ENCODE results near the gene ANKRD34A. TPM values are rescaled to one million over a fixed set of nuclear protein-coding genes. Genes with fewer than 3 reads are reported as not detected.

Gene ANKRD34A
- 0.74 TPM for total RNA-seq
- long read RNA-seq = 0 reads

DNA sequence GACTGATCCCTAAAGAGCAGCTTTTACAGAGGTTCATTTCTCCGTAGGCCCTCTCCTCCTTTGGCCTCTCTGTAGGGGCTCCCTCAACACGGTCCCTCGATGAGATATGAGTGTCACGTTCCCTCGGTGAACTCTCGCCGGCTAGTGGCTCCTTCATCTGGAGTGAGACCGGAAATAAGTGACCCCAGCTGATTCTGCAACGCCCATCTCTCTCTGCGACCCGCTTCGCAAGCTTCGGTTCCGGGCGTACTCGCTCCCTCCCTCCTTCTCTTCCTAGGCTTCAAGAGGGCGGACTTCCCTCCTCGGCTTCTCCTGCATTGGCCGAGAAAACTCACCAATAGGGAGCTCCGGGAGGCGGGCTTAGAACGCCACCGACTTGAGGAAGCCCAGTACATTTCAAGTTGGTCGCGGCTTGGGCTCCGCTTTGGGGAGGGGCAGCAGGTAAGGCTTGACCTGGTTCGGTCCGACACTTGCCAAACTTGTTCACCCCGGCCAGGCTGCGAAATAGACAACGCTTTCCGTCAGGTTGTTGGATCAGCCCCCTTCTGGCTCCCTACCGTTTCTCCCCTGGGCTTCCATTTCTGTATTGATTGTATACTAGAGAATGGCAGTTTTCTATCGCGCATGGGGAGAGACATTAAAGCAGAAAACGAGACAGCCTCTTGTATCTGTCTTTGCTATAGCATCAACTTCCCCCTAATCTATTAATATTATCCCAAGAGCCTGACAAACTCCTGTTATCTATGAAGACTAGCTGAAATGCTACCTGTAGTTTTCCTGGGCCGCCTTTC, at the start of gene ANKRD34A, which contains the start of gene POLR3GL:
Gene ANKRD34A, minus strand, starts transcription at position 248 of the 791 bp plus-strand sequence. CDS start 2,816 bp downstream, outside the sequence.
Gene POLR3GL, plus strand, starts transcription at position 363 of the 791 bp plus-strand sequence. CDS start 10,176 bp downstream, outside the sequence.
- DNase-seq (ENCODE audit: low spot score) = peak; percentile 96

GRCh38 chr1:146013559-146013922, 49.2 kb upstream of the ANKRD34A start:
- DNase-seq (ENCODE audit: low spot score) = no peak

- DNase-seq (ENCODE audit: low spot score) = no peak
These were observed 48.6 kb upstream of the ANKRD34A start for GRCh38 chr1:146012703-146013558.

DNA sequence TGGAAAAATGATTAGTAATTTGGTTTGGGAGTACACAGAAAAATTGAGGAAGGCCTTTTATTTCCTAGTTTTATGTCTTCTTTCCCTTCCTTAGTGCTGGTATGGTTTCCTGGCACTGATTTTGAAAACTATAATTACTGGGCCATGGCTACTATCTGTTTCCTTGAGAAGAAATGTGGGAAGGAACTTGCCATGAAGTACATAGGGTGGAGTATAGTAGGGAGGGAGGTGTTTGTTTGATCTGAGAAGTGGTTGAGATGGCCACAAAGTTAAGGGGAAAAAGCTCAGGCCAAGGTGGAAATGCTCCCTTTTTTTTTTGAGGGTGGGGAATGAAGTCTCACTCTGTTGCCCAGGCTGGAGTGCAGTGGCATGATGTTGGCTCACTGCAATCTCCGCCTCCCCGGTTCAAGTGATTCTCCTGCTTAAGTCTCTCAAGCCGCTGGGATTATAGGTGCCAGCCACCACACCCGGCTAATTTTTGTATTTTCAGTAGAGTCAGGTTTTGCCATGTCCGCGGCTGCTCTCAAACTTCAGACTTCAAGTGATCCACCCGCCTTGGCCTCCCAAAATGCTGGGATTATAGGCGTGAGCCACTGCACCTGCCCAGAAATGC, 45.9 kb upstream of the ANKRD34A start:
- no peak for DNase-seq (ENCODE audit: low spot score)

- DNase-seq (ENCODE audit: low spot score) = no peak
These were observed 43.2 kb upstream of the ANKRD34A start for GRCh38 chr1:146007489-146008133.

- DNase-seq (ENCODE audit: low spot score) = no peak
These were observed 37.3 kb upstream of the ANKRD34A start for GRCh38 chr1:146001709-146002108.

DNA sequence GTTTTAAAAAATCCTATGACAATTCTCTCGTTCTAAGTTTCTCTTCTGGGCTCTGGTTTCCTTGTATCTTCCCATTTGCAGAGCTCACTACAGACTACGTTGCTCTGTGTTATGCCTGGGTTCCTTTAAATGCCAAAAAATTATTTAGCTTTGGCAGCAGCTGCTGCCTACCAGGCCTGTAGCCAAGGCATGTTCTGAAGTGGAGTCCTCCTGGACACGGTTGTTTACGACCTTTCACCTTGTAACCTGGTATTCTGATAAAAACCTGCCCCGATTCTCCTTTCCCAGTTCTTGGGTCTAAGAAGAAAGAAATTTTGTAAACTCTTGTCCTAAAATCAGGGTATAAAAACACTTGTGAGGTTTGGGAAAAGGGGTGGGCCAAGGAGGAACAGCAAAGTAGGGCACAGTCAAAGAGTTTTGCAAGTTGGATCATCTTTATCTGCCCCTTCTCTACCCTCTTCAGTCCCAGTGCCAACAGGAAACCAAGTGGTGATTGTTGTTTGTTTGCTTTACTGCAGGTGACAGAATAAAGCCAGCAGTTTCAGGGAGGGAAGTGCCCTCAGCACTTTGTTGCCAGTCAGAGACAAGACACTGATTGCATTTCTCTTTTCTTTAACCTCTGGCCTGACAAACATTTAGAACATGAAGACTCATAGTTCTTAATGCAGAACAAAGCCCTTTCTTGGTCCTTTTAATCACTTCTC, 35.1 kb upstream of the ANKRD34A start:
- no peak for DNase-seq (ENCODE audit: low spot score)

DNA sequence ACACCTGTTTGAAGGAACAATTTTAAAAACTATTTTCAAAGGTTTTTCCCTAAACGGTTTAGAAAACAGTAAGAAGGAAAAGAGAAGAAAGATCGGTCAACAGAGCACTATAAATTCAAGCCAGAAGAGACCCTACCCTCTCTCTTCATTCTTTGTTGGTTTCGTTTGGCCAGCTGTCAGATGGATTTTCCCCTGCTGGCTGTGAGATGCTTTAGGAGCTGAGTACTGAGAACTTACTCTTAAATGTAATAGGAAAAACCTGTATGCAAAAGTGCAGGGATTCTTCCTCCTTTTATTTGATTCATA, 33.3 kb upstream of the ANKRD34A start:
- DNase-seq (ENCODE audit: low spot score) = no peak

DNA sequence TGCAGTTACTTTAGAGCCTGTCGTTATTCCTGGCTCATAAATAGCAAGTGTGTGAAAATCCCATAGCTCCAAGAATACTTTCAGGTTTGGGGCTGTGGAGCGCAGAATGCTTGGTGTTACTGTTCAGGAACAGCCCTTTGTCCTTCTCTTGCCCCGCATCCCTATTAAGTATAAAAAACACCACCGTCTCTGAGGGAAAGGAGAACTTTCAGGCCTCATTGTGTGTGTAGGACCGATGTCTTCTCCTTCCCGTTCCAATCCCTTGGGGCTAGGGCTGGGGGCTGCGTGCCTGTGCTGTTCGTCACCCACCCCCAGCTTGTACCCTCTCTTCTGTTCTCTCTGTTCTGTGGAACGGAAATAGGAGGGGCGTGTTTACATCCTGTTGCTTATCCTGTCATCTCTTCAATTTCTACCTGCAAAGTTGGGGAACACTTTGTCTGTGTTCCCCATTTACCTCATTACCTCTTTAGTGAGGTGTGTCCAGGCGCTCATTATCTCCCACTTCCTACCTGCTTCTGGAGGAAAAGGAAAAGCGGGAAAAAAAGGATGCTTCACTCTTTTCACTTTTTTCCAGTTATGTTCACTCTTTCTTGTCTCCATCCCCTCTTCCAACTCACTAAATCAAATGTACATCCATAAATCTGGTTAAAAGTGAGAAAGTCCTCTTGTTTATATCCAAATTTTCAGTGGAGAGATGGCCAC, 32.8 kb upstream of the ANKRD34A start:
- DNase-seq (ENCODE audit: low spot score) = no peak

- peak; percentile 99 for DNase-seq (ENCODE audit: low spot score)
These were observed 32.1 kb upstream of the ANKRD34A start, which contains the start of gene TXNIP for GRCh38 chr1:145996433-145997015. Gene TXNIP, minus strand, starts transcription at chr1:145996579. Its CDS starts 313 bp downstream, at chr1:145996266.

GRCh38 chr1:145995964-145996432, 31.6 kb upstream of the ANKRD34A start:
- no peak for DNase-seq (ENCODE audit: low spot score)

DNA sequence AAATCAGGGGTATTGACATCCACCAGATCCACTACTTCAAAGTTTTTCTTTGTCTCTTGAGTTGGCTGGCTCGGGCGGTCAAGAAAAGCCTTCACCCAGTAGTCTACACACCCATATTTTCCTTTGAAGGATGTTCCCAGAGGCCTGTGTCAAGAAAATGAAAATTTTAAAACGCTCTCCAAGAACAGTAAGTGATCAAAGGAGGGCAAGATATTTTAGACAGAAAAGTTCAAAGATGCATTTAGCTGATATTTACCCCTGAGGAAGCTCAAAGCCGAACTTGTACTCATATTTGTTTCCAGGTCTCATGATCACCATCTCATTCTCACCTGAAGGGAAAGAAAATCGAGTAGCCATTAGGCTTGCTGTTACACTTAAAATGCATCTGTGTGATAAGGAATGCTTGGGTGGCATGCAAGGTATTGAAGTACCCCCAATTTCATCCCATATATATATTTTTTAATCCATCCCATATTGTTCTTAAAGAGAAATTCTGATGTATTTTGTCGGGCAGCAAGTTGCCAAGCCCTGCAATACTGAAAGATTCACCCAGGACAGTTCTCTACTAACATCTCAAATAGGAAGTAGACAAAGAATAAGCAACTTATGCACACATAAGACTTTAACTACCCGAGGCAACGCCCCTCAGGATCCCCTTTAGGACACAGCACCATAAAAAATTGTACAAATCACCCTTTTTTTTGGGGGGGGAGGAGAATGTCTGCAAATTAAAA, 30.9 kb upstream of the ANKRD34A start:
- no peak for DNase-seq (ENCODE audit: low spot score)

GRCh38 chr1:145994391-145995120, 30.2 kb upstream of the ANKRD34A start:
- DNase-seq (ENCODE audit: low spot score) = no peak

- DNase-seq (ENCODE audit: low spot score) = no peak
These were observed 29.4 kb upstream of the ANKRD34A start for GRCh38 chr1:145993618-145994390.

DNA sequence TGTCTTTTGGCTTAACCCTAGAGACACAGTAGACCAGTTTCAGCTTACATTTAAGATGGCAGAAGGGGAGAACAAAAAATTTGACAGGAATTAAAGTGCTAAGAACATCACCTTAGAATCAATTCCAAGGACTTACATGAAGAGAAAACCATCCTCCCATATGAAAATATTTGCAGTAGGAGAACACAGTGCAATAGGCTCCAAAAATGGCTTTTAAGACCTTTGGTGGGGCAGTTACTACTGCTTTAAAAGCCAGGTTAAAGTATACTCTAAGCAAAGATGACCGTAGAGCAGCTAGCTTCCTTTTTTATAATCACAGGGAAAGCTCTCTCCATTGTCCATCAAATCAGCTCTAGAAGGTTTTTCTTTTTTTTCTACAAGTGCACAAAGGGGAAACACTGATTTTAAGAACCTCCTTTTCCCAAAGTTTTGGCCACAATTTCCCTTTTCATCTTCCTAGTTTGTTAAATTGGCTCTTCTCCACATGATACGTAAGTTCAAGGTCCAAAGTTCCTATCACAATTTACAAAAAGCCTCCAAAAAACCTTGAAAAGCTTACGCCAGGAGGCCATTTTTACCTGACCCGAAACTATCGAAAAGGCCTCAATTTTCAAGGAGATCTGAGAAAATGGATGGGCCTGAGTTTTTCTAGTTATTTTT, 28.7 kb upstream of the ANKRD34A start:
- DNase-seq (ENCODE audit: low spot score) = no peak

DNA sequence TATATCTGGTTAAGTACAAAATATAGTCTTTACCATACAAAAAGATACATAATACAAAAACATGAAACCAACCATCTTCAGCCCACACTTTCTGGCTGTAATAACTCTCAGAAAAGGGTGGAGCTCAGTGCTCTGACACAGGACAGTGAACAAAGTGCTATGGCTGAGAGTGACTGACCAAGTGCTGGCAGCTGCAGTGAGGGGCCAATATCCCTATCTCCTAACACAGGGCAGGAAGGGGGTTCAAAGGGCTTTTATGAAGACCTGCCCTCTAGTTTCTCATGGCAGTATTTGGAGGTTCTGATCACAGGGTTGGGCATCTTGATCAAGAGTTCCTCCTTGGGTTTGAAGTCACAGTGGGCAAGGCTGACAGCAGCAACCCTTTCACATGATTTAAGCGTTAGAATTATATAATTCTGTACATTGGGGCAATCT, 28.1 kb upstream of the ANKRD34A start:
- DNase-seq (ENCODE audit: low spot score) = no peak
